ENCODE data around the gene R3HDML.

The R3HDML gene

GRCh38 chr20:44348168-44348659 lies 11.4 kb downstream of the R3HDML start:
- Histone ChIP-seq H3K9me3 (ENCODE audit: control insufficient read depth, low read length) (no peaks in the 10 kb centered on the region), H3K36me3 (ENCODE audit: control insufficient read depth, insufficient read depth, low read length) (no peaks in the 10 kb centered on the region), H3K4me1 (ENCODE audit: control insufficient read depth, insufficient read depth, low read length, poor library complexity, severe bottlenecking) (no peaks in the 10 kb centered on the region), H3K4me3 (ENCODE audit: insufficient read depth, low read depth, low read length, poor library complexity, severe bottlenecking) (no peak overlapping the region), H3K27me3 (replicated peaks; ENCODE audit: control insufficient read depth, insufficient read depth, low read length, poor library complexity, severe bottlenecking) (peaks cover 3% of the 10 kb centered on the region), H3K27ac (ENCODE audit: insufficient read depth, low read length, poor library complexity, severe bottlenecking) (no peak overlapping the region)
- no peak for DNase-seq

GRCh38 chr20:44349349-44349748 lies 12.5 kb downstream of the R3HDML start:
- no peak overlapping the region for H3K27ac ChIP-seq (ENCODE audit: insufficient read depth, low read length, poor library complexity, severe bottlenecking)
- DNase-seq = no peak
- no peak overlapping the region for H3K4me3 ChIP-seq (ENCODE audit: insufficient read depth, low read depth, low read length, poor library complexity, severe bottlenecking)
- no peaks in the 10 kb centered on the region for H3K9me3 ChIP-seq (ENCODE audit: control insufficient read depth, low read length)
- H3K4me1 ChIP-seq (ENCODE audit: control insufficient read depth, insufficient read depth, low read length, poor library complexity, severe bottlenecking) = no peaks in the 10 kb centered on the region
- no peaks in the 10 kb centered on the region for H3K36me3 ChIP-seq (ENCODE audit: control insufficient read depth, insufficient read depth, low read length)
- peaks cover 3% of the 10 kb centered on the region for H3K27me3 ChIP-seq (replicated peaks; ENCODE audit: control insufficient read depth, insufficient read depth, low read length, poor library complexity, severe bottlenecking)

- H3K4me1 ChIP-seq (ENCODE audit: control insufficient read depth, insufficient read depth, low read length, poor library complexity, severe bottlenecking) = no peaks in the 10 kb centered on the region
- H3K27ac ChIP-seq (ENCODE audit: insufficient read depth, low read length, poor library complexity, severe bottlenecking) = no peak overlapping the region
- H3K9me3 ChIP-seq (ENCODE audit: control insufficient read depth, low read length) = no peaks in the 10 kb centered on the region
- peaks cover 3% of the 10 kb centered on the region for H3K27me3 ChIP-seq (replicated peaks; ENCODE audit: control insufficient read depth, insufficient read depth, low read length, poor library complexity, severe bottlenecking)
- H3K4me3 ChIP-seq (ENCODE audit: insufficient read depth, low read depth, low read length, poor library complexity, severe bottlenecking) = no peak overlapping the region
- H3K36me3 ChIP-seq (ENCODE audit: control insufficient read depth, insufficient read depth, low read length) = no peaks in the 10 kb centered on the region
- no peak for DNase-seq
Observed at GRCh38 chr20:44350567-44350966, 13.7 kb downstream of the R3HDML start.

- H3K4me1 ChIP-seq (ENCODE audit: control insufficient read depth, insufficient read depth, low read length, poor library complexity, severe bottlenecking) = no peaks in the 10 kb centered on the region
- no peaks in the 10 kb centered on the region for H3K9me3 ChIP-seq (ENCODE audit: control insufficient read depth, low read length)
- DNase-seq = no peak
- H3K27me3 ChIP-seq (replicated peaks; ENCODE audit: control insufficient read depth, insufficient read depth, low read length, poor library complexity, severe bottlenecking) = peaks cover 3% of the 10 kb centered on the region
- H3K36me3 ChIP-seq (ENCODE audit: control insufficient read depth, insufficient read depth, low read length) = no peaks in the 10 kb centered on the region
- no peak overlapping the region for H3K4me3 ChIP-seq (ENCODE audit: insufficient read depth, low read depth, low read length, poor library complexity, severe bottlenecking)
- H3K27ac ChIP-seq (ENCODE audit: insufficient read depth, low read length, poor library complexity, severe bottlenecking) = no peak overlapping the region
Observed at GRCh38 chr20:44354979-44355497, 18.2 kb downstream of the R3HDML start.

GRCh38 chr20:44355498-44356352 lies 18.9 kb downstream of the R3HDML start, which contains the start of gene HNF4A:
TSS of gene HNF4A (plus strand) at chr20:44355699. CDS start at chr20:44355805, 106 bp downstream.
- no peak for DNase-seq
- H3K4me3 ChIP-seq (ENCODE audit: insufficient read depth, low read depth, low read length, poor library complexity, severe bottlenecking) = no peak within 1 kb of the TSS
- no peaks in the 10 kb centered on the region for H3K4me1 ChIP-seq (ENCODE audit: control insufficient read depth, insufficient read depth, low read length, poor library complexity, severe bottlenecking)
- H3K36me3 ChIP-seq (ENCODE audit: control insufficient read depth, insufficient read depth, low read length) = no peaks in the 10 kb centered on the region
- peaks cover 3% of the 10 kb centered on the region for H3K27me3 ChIP-seq (replicated peaks; ENCODE audit: control insufficient read depth, insufficient read depth, low read length, poor library complexity, severe bottlenecking)
- no peak within 1 kb of the TSS for H3K27ac ChIP-seq (ENCODE audit: insufficient read depth, low read length, poor library complexity, severe bottlenecking)
- no peaks in the 10 kb centered on the region for H3K9me3 ChIP-seq (ENCODE audit: control insufficient read depth, low read length)

- H3K27me3 ChIP-seq (replicated peaks; ENCODE audit: control insufficient read depth, insufficient read depth, low read length, poor library complexity, severe bottlenecking) = peaks cover 3% of the 10 kb centered on the region
- no peak overlapping the region for H3K27ac ChIP-seq (ENCODE audit: insufficient read depth, low read length, poor library complexity, severe bottlenecking)
- H3K4me1 ChIP-seq (ENCODE audit: control insufficient read depth, insufficient read depth, low read length, poor library complexity, severe bottlenecking) = no peaks in the 10 kb centered on the region
- no peak overlapping the region for H3K4me3 ChIP-seq (ENCODE audit: insufficient read depth, low read depth, low read length, poor library complexity, severe bottlenecking)
- no peaks in the 10 kb centered on the region for H3K36me3 ChIP-seq (ENCODE audit: control insufficient read depth, insufficient read depth, low read length)
- H3K9me3 ChIP-seq (ENCODE audit: control insufficient read depth, low read length) = no peaks in the 10 kb centered on the region
- DNase-seq = no peak
Observed at GRCh38 chr20:44356353-44356723, 19.5 kb downstream of the R3HDML start.

- no peaks in the 10 kb centered on the region for H3K9me3 ChIP-seq (ENCODE audit: control insufficient read depth, low read length)
- H3K36me3 ChIP-seq (ENCODE audit: control insufficient read depth, insufficient read depth, low read length) = no peaks in the 10 kb centered on the region
- no peak overlapping the region for H3K27ac ChIP-seq (ENCODE audit: insufficient read depth, low read length, poor library complexity, severe bottlenecking)
- no peak for DNase-seq
- H3K4me3 ChIP-seq (ENCODE audit: insufficient read depth, low read depth, low read length, poor library complexity, severe bottlenecking) = no peak overlapping the region
- H3K27me3 ChIP-seq (replicated peaks; ENCODE audit: control insufficient read depth, insufficient read depth, low read length, poor library complexity, severe bottlenecking) = peaks cover 1% of the 10 kb centered on the region
- H3K4me1 ChIP-seq (ENCODE audit: control insufficient read depth, insufficient read depth, low read length, poor library complexity, severe bottlenecking) = no peaks in the 10 kb centered on the region
Observed at GRCh38 chr20:44357020-44357419, 20.2 kb downstream of the R3HDML start.

- no peak for DNase-seq
- no peaks in the 10 kb centered on the region for H3K4me1 ChIP-seq (ENCODE audit: control insufficient read depth, insufficient read depth, low read length, poor library complexity, severe bottlenecking)
- H3K36me3 ChIP-seq (ENCODE audit: control insufficient read depth, insufficient read depth, low read length) = no peaks in the 10 kb centered on the region
- H3K9me3 ChIP-seq (ENCODE audit: control insufficient read depth, low read length) = no peaks in the 10 kb centered on the region
- no peak overlapping the region for H3K27ac ChIP-seq (ENCODE audit: insufficient read depth, low read length, poor library complexity, severe bottlenecking)
- H3K27me3 ChIP-seq (replicated peaks; ENCODE audit: control insufficient read depth, insufficient read depth, low read length, poor library complexity, severe bottlenecking) = no peaks in the 10 kb centered on the region
- H3K4me3 ChIP-seq (ENCODE audit: insufficient read depth, low read depth, low read length, poor library complexity, severe bottlenecking) = no peak overlapping the region
Observed at GRCh38 chr20:44357555-44358125, 20.8 kb downstream of the R3HDML start.

- H3K27me3 ChIP-seq (replicated peaks; ENCODE audit: control insufficient read depth, insufficient read depth, low read length, poor library complexity, severe bottlenecking) = no peaks in the 10 kb centered on the region
- no peak overlapping the region for H3K4me3 ChIP-seq (ENCODE audit: insufficient read depth, low read depth, low read length, poor library complexity, severe bottlenecking)
- no peaks in the 10 kb centered on the region for H3K36me3 ChIP-seq (ENCODE audit: control insufficient read depth, insufficient read depth, low read length)
- H3K27ac ChIP-seq (ENCODE audit: insufficient read depth, low read length, poor library complexity, severe bottlenecking) = no peak overlapping the region
- DNase-seq = no peak
- no peaks in the 10 kb centered on the region for H3K4me1 ChIP-seq (ENCODE audit: control insufficient read depth, insufficient read depth, low read length, poor library complexity, severe bottlenecking)
- no peaks in the 10 kb centered on the region for H3K9me3 ChIP-seq (ENCODE audit: control insufficient read depth, low read length)
Observed at GRCh38 chr20:44358776-44359175, 21.9 kb downstream of the R3HDML start.

GRCh38 chr20:44360221-44360620 lies 23.4 kb downstream of the R3HDML start:
- Histone ChIP-seq H3K36me3 (ENCODE audit: control insufficient read depth, insufficient read depth, low read length) (no peaks in the 10 kb centered on the region), H3K9me3 (ENCODE audit: control insufficient read depth, low read length) (no peaks in the 10 kb centered on the region), H3K4me1 (ENCODE audit: control insufficient read depth, insufficient read depth, low read length, poor library complexity, severe bottlenecking) (no peaks in the 10 kb centered on the region), H3K4me3 (ENCODE audit: insufficient read depth, low read depth, low read length, poor library complexity, severe bottlenecking) (no peak overlapping the region), H3K27me3 (replicated peaks; ENCODE audit: control insufficient read depth, insufficient read depth, low read length, poor library complexity, severe bottlenecking) (no peaks in the 10 kb centered on the region), H3K27ac (ENCODE audit: insufficient read depth, low read length, poor library complexity, severe bottlenecking) (no peak overlapping the region)
- no peak for DNase-seq

Measured in effector memory CD4-positive, alpha-beta T cell (primary cell).